22Rv1 (cell line): Measurements from ENCODE around the gene CREB3L4.

Experiments
- CTCF ChIP-seq: fragments of 450-650 bp; IDR thresholded peaks from 2 replicates; pipeline ENCODE4 v1.5.1; 2017; ENCODE audit warnings: mild to moderate bottlenecking
- ZFX ChIP-seq: fragments of 450-650 bp; IDR thresholded peaks from 2 replicates; pipeline ENCODE4 v1.6.1; 2017; ENCODE audit warnings: antibody characterized with exemption, borderline replicate concordance

GRCh38 chr1:153945131-153945794 lies 22.4 kb upstream of the CREB3L4 start:
- TF ChIP-seq CTCF (no peak), ZFX (no peak)
